Measurements from ENCODE around the gene VSIG1. TPM values are rescaled to one million over a fixed set of nuclear protein-coding genes. Genes with fewer than 3 reads are reported as not detected.

VSIG1 gene
- total and polyA plus RNA-seq, 10 of the 15 experiments (the other 5 are each of a cell fraction or from before 2014, with no cell fraction given): 0.04 to 0.08 (median 0.06) TPM; not detected in 7

- TF ChIP-seq CBX5 (IDR thresholded peaks at IDR 0.05; ENCODE audit: low read depth) (no peak), ZNF687 (IDR thresholded peaks at IDR 0.05) (no peak)
Measured at GRCh38 chrX:108087792-108088191, 42.9 kb downstream of the VSIG1 start (continued).

- in situ Hi-C loops (cut with MboI): no loop called here
- Histone ChIP-seq H2AFZ (ENCODE audit: control insufficient read depth, low read depth, low read length) (no peak overlapping the region), H3K27me3 (replicated peaks in 1 of 2; ENCODE audit: control insufficient read depth in 2 of 2, insufficient read depth in 2 of 2, low read length in 1 of 2) (no peaks in the 10 kb centered on the region), H3K27ac (ENCODE audit: control insufficient read depth, insufficient read depth) (no peak overlapping the region), H4K20me1 (ENCODE audit: control insufficient read depth, insufficient read depth) (no peaks in the 10 kb centered on the region), H3K4me3 (no peak overlapping the region), H3K36me3 (ENCODE audit: control insufficient read depth in 2 of 2, insufficient read depth in 2 of 2, low read length in 1 of 2) (peaks cover 0 to 4% of the 10 kb centered on the region in 2 experiments; a peak in 1 of 4 replicates), H3K9me3 (replicated peaks; ENCODE audit: control insufficient read depth, insufficient read depth, low read length) (no peaks in the 10 kb centered on the region; the same call in 2 of the 3 replicates), H3K9ac (ENCODE audit: control insufficient read depth, insufficient read depth, low read length) (no peak overlapping the region), H3K79me2 (ENCODE audit: control insufficient read depth, insufficient read depth, low read length) (peaks cover 14% of the 10 kb centered on the region), H3K4me1 (ENCODE audit: control insufficient read depth, insufficient read depth, low read length) (no peaks in the 10 kb centered on the region), H3K4me2 (ENCODE audit: control insufficient read depth, insufficient read depth) (no peak overlapping the region)
- DNase-seq (ENCODE audit: low read depth, low spot score) (no peak), ATAC-seq (no peak), FAIRE-seq (no peak)
- 53% methylated on average over 1 of the region's 1 CpG for WGBS (ENCODE audit: insufficient coverage, insufficient replicate concordance, low lambda C conversion rate, missing lambda C conversion rate)
- TF ChIP-seq ATF2 (IDR thresholded peaks at IDR 0.05; ENCODE audit: low read length): no peak
- no peak for TF ChIP-seq IKZF1 (conservative IDR thresholded peaks at IDR 0.05)
- TF ChIP-seq TAF1 (IDR thresholded peaks at IDR 0.05; ENCODE audit: borderline replicate concordance, low read depth, low read length): no peak
- no peak for TF ChIP-seq CREB1 (IDR thresholded peaks at IDR 0.05; ENCODE audit: low read depth)
- no peak for TF ChIP-seq SMAD5 (IDR thresholded peaks at IDR 0.05; ENCODE audit: low read depth)
- no peak for TF ChIP-seq MYB (IDR thresholded peaks at IDR 0.05; ENCODE audit: borderline replicate concordance, low read depth, low read length)
- TF ChIP-seq SRF (IDR thresholded peaks at IDR 0.05; ENCODE audit: low read depth in 2 of 2, low read length in 2 of 2): no peak
- TF ChIP-seq ATF7 (IDR thresholded peaks at IDR 0.05; ENCODE audit: low read depth): no peak
- no peak for TF ChIP-seq ZSCAN29 (IDR thresholded peaks at IDR 0.05)
- no peak for TF ChIP-seq MYC (IDR thresholded peaks at IDR 0.05; ENCODE audit: insufficient read depth, insufficient read length, insufficient replicate concordance, low read length, severe bottlenecking)
- no peak for TF ChIP-seq ZBTB4 (CRISPR knock-in tag; IDR thresholded peaks at IDR 0.05)
- TF ChIP-seq CBX3 (IDR thresholded peaks at IDR 0.05; ENCODE audit: borderline replicate concordance, low read depth): no peak
- no peak for TF ChIP-seq STAT3 (IDR thresholded peaks at IDR 0.05; ENCODE audit: low read depth, low read length)
- TF ChIP-seq ZNF622 (IDR thresholded peaks at IDR 0.05): no peak
- BruUV-seq (replicated peaks): no TSS peak
- intact Hi-C loops (cut with micrococcal nuclease; ENCODE audit: unreplicated experiment): no loop called here
- RAD21 ChIA-PET (ENCODE audit: unreplicated experiment): no interaction called here
- POLR2A ChIA-PET: no interaction called here
- CTCF ChIA-PET: no interaction called here
- SMC1A ChIA-PET (ENCODE audit: uncharacterized antibody, unreplicated experiment): no interaction called here
Measured at GRCh38 chrX:108088511-108088910, 43.6 kb downstream of the VSIG1 start.

Data from GM12878 (cell line).